ENCODE measurements around the gene PLET1.
A peak's percentile ranks its signal among the peaks of the same experiment; 100 is the strongest.

Gene PLET1

DNA sequence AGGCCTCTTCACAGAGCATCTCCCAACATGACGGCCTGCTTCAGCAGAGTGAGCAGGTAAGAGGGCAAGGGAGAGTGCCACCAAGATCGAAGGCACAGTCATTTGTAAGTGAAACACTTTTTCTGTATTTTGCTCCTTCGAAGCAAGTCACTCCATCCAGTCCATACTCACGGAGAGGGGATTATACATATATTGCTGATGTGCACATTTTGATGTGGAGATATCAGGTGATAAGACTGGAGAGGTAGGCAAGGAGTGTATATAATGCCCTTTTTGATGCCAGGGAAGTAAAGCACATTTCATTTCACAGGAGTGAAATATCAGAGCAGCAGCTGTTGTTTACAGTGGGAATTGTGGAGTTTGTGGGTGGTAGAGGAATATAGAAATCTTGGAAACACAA, 23.2 kb downstream of the PLET1 start:
- DNase-seq = no peak

GRCh38 chr11:112235750-112236390, 24.8 kb downstream of the PLET1 start:
- DNase-seq = no peak

- DNase-seq = no peak
Observed at GRCh38 chr11:112231952-112232351, 28.7 kb downstream of the PLET1 start.

DNA sequence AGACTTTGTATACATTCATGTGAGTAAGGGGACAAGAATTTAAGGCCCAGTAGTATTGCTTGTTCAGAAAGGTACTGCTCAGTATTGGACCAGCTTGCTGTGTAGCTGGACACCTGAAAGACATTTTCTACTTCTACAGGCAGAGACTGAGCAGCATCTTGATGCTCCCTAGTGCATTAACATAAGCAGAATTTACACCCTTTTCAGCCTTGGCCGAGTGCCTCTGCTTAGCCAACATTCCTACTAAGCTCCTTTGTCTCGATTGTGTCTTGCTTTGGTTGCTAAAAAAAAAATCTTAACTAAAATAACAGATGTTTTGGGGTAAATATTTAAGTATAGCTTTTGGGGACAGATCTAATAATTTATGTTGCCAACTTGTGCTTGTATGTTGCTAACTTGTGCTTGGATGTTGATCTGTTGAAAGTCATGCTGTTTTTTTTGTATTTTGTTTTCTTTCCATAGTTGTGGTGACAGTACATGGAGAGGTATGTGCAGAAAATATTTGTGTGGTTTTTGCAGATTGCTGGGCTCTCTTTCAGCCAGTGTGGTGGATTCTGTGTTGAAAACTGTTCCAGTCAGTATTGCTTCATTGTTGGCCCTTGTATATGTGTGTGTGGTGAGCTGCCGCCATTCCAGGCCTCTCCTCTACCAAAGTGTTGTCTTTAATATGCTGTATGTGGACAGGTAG, 30.8 kb downstream of the PLET1 start:
- DNase-seq = no peak

DNA sequence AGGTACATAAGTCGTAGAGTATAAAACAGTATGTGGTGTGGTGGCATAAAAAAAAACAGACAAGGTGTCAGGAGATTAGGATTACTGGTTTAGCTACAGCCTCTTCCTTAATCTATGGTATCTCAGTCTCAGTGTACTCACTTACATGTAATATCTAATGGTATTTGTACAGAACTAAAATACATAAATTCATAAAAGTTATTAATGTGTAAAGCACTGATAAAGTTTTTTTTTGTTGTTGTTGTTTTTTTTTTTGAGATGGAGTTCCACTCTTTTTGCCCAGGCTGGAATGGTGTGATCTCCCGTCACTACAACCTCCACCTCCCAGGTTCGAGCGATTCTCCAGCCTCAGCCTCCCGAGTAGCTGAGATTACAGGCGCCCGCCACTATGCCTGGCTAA, 31.5 kb downstream of the PLET1 start:
- DNase-seq = no peak

DNA sequence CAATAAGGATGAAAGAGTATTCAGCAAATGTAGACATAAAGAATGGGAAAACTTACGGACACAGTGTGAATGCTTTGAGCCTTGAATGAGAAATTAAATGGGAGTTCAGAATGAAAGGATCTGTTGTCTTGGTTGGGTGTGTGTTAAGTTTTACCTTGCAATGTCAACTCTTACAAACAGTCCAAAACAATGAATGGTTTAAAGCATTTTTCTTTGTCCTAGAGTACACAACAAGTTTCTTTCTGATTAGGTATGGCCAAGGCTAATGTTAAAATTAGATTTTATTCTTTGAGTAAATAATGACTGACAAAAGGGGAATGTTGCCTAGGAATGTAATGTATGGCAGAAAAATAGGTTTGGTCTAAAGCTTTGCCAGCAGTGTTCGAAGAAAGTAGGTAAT, 32.0 kb downstream of the PLET1 start:
- no peak for DNase-seq

DNA sequence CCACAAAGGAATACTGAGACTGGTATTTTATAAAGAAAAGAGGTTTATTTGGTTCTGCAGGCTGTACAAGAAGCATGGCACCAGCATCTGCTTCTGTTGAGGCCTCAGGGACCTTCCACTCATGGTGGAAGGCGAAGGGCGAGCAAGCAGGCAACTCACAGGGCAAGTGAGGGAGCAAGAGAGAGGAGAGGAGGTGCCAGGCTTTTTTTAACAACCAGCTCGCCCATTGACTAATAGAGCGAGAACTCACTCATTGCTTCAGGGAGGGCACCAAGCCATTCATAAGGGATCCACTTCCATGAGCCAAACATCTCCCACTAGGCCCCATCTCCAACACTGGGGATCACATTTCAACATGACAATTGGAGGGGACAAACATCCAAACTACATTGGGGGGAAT, 33.2 kb downstream of the PLET1 start:
- DNase-seq = no peak

DNA sequence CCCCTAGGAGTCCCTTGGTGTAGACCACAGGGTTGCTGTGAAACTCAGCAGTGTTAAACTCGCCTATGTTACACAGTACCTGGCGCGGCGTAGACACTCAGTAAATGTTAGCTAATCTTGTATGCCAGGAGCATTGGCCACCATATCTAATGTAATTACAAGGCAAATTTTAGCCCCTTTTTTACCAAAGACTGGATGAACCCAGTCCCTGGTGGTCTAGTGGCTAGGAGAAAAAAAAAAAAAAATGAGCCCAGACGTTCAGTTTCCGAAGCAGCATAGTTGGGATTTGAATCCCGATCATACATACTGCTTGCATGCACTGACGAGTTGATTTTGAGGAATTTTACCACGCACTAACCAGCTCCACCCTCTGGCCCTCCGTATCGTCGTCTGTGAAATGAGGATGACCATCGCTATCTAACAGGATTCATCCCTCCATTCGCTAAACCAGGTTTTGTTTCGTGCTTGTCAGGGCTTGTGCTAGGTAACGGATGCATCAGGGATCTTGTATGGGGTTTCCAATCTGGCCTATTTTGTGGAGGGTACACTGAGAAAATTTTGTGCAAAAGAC, 33.7 kb downstream of the PLET1 start:
- DNase-seq = no peak

DNA sequence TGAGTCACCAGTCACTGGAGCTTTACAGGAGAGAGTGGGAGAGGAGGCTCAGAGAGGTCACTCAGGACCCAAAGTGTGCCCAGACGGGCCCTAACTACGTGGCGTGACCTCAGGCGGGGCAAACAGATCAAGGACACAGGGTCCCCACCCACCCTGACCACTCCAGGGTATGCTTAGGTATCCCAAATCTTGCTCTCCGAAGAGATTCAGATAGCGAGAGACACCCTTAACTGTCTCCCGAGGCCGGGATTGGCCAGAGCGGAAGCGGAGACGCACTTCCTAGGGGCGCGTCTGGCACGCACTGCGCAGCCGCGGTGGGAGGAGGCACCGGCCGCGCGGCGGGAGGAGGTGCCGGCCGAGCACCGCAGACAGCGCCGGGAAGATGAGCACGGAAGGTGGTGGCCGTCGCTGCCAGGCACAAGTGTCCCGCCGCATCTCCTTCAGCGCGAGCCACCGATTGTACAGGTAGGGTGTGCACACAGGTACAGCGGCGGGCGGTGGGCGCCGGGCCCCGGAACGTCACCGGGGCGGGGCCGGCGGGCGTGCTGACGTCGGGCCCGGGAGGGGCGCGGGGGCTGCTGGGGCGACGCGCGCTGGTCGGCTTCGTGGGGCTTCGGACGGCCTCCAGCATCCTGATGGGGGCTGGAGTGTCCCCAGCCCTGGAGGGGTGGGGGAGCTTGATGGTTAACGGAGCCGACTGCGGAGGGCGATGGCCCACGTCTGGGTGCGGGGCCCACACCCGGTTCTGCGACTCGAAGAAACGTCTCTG, 34.4 kb downstream of the PLET1 start, which contains the start of gene PTS:
TSS of gene PTS (plus strand) at position 367 of the 769 bp plus-strand sequence. CDS start at position 383, 16 bp downstream.
- DNase-seq = peak; percentile 86 to 89

DNA sequence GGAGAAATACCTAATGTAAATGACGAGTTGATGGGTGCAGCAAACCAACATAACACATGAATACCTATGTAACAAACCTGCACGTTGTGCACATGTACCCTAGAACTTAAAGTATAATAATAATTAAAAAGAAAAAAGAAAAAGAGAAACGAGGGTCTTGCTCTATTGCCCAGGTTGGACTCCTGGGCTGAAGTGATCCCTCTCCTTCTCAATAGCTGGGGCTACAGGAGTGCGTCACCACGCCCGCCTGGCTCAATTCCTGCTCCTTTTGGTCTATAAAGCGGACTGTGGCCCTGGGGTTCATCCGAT, 35.0 kb downstream of the PLET1 start:
- DNase-seq = no peak

DNA sequence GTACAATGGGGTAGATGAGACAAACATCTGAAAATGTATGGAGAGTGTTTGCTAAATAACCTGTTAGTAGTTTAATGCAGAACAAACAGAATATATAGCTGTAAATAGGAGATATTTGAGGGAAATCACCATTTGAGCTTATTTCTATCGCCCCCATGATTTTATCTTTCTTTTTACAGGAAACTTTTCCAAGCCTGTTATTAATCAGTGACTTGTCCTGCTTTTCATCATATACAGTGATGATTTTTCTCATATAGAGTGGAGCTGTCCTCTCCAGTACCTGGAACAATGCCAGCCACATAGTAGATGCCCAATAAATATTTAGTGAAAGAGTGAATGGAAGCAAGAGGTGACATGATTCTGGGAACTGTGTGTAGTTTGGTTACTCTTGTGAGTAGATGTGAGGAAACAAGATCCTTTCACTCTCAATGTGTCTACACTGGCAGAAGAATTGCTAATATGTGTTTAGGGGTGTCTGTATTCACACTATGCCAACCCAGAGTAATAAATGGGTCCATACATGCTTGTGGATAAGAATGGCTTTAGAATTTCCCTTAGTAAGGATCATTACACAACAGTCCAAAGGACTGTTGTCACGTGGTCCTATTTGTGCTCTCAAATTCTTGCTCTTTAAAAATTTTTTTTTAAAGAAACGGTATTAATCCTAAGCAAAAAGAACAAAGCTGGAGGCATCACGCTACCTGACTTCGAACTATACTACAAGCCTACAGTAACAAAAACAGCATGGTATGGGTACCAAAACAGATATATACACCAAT, 36.7 kb downstream of the PLET1 start:
- DNase-seq = no peak

DNA sequence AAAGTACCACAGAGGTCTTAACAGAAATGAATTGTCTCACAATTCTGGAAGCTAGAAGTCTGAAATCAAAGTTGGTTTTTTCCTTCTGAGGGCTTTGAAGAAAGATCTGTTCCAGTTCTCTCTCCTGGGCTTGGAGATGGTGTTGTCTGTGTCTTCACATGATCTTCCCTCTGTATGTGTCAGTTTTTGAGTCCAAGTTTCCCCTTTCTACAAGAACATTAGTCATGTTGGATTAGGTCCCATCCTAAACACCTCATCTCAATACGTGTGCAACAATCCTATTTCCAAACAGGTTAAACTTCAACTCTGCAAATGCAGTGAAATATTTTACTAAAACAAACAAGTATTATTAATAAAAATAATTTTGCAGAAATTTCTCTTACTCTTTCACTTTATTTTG, 37.5 kb downstream of the PLET1 start:
- no peak for DNase-seq

DNA sequence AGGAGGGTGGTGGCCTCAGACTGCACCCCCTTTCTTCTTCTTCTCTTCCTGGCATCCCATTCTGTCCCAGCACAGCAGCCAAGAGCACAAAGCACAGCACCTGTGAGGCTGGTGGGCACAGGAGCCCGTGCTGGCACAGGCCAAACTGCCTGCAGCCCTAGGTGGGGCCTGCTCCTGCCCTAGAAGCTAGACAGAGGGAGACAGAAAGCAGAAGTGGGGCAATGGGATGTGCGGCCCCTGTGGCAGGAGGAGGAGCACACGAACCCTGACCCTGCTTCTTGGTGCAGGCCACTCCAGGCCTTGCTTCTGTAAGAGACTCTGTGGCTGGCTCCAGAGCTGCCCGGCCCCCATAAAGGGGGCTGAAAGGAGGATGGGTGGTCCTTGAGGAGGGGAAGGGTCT, 38.4 kb downstream of the PLET1 start:
- DNase-seq = no peak

GRCh38 chr11:112221274-112221835, 39.3 kb downstream of the PLET1 start:
- peak in 1 of 2 experiments; percentile 33 for DNase-seq

GRCh38 chr11:112219476-112220232, 41.0 kb downstream of the PLET1 start:
- DNase-seq = peak; percentile 73 to 80

GRCh38 chr11:112216561-112217105, 44.0 kb downstream of the PLET1 start:
- no peak for DNase-seq

GRCh38 chr11:112215621-112216020, 45.0 kb downstream of the PLET1 start:
- no peak for DNase-seq

DNA sequence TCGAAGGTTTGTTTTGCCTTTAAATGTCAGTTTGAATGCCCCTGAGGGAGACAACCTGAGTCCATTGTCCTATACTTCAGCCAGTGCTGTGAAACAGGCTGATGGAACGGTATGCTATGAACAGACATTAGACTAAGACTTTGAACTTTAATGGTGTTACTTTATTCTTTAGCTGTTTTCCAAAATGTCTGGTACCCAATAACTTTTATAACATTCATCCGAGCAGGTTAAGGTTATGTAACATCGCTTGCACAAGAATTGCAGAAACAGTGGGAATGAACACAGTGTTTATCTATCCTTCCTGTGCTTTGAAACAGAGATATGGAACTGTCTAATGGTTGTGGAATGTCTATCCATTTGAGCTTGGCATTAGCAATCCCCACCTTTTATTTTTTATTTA, 46.9 kb downstream of the PLET1 start:
- no peak for DNase-seq

GRCh38 chr11:112212710-112213109, 48.0 kb downstream of the PLET1 start:
- no peak for DNase-seq

DNA sequence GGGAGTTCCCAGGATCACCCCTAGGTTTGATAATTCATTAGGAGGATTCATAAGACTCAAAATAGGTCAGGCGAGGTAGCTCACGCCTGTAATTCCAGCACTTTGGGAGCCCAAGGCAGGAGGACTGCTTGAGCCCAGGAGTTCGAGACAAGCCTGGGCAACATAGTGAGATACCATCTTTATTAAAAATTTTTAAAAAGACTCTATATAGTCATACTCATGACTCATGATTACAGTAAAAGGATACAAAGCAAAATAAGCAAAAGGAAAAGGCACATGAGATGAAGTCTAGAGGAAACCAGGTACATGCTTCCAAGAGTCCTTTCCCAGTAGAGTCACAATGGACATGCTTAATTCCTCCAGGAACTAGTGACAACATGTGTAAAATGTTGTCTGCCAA, 48.4 kb downstream of the PLET1 start:
- DNase-seq = no peak

DNA sequence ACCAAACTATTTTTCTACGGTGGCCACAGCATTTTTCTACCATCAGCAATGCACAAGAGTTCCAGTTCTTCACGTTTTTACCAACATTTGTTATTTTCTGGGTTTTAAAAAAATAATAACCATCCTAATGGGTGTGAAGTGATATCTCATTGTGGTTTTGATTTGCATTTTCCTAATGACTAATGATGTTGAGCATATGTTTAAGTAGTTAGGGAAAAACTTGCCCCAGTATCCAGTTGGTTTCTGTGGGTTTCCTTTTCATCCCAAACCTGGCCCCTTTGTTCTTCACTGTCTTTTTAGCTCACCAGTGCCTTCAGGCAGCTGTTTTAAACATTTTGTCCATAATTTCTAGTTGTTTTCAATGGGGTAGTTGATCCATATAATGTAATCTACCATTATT, 49.1 kb downstream of the PLET1 start:
- DNase-seq = no peak

- DNase-seq = no peak
Observed at GRCh38 chr11:112210890-112211289, 49.8 kb downstream of the PLET1 start.
